ENCODE results near the gene KREMEN1. TPM values are rescaled to one million over a fixed set of nuclear protein-coding genes. Genes with fewer than 3 reads are reported as not detected.

KREMEN1 gene
- total RNA-seq, 1 donor from 2014 or later, result 102 TPM

DNA sequence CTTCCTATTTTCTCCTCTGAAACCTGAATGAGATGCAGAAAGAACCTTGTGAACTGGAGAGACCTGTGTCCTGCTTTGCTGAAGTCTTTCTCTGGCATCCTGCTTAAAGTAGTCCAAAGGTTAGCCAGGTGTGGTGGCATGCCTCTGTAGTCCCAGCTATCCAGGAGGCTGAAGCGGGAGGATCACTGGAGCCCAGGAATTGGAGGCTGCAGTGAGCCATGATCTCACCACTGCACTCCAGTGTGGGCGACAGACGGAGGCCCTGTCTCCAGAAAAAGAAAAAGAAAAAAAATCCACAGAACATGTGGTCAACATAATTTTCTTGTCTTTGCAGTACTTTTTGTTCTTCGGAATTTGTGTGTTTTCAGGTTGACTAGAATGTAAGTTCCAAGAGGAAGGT lies 2.3 kb upstream of the KREMEN1 start:
- no peak for TF ChIP-seq CTCF (IDR thresholded peaks at IDR 0.05; ENCODE audit: borderline replicate concordance)
- Histone ChIP-seq H3K4me3 (no peak overlapping the region), H3K27ac (replicated peaks) (no peak overlapping the region), H3K36me3 (no peaks in the 10 kb centered on the region), H3K4me1 (peaks cover 48% of the 10 kb centered on the region), H3K9me3 (replicated peaks) (no peaks in the 10 kb centered on the region), H3K27me3 (ENCODE audit: low read depth) (peaks cover 10% of the 10 kb centered on the region)
- intact Hi-C loops (cut with micrococcal nuclease), result no loop called here
- DNase-seq, result no peak

DNA sequence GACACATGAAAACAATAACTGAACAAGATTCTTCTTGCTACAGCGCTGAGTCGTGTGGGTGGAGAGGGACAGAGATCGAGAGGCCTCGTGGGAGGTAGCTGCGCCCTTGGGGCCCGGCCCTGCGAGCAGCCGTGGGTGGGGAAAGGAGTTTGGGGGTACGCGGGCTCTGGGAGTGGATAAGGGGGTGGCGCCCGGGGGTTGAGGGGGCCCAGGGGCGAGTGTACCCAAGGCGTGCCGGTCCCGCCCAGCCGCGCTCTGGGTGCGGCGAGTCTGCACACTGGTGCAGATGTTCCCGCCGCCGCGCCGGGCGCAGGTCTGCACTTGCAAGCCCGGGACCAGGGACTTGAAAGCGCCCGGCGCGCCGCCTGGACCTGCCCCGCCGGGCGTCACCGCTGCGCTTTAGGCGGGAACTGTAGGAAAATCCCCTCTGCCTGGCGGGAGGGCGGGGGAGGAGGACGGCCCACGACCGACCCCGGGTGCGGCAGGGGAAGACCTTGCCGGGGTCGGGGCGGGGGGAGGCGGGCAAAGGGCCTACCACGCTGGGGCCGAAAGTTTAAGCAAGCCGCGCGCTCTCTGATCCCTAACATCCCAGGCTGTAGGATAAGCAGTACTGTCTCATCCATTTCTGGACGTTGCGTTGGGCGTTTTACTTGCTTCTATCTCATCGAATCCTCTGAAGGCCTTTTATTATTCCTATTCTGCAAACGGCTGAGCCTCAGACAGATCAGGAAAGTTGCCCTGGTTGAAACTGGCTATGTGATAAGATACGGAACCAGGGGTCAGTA lies 1.4 kb upstream of the KREMEN1 start:
- Histone ChIP-seq H3K36me3 (no peaks in the 10 kb centered on the region), H3K27ac (replicated peaks) (no peak overlapping the region), H3K4me3 (peak overlapping the region; percentile 82), H3K9me3 (replicated peaks) (no peaks in the 10 kb centered on the region), H3K27me3 (ENCODE audit: low read depth) (peaks cover 10% of the 10 kb centered on the region), H3K4me1 (peaks cover 48% of the 10 kb centered on the region)
- no peak for TF ChIP-seq CTCF (IDR thresholded peaks at IDR 0.05; ENCODE audit: borderline replicate concordance)
- no peak for DNase-seq
- intact Hi-C loops (cut with micrococcal nuclease), result no loop called here

DNA sequence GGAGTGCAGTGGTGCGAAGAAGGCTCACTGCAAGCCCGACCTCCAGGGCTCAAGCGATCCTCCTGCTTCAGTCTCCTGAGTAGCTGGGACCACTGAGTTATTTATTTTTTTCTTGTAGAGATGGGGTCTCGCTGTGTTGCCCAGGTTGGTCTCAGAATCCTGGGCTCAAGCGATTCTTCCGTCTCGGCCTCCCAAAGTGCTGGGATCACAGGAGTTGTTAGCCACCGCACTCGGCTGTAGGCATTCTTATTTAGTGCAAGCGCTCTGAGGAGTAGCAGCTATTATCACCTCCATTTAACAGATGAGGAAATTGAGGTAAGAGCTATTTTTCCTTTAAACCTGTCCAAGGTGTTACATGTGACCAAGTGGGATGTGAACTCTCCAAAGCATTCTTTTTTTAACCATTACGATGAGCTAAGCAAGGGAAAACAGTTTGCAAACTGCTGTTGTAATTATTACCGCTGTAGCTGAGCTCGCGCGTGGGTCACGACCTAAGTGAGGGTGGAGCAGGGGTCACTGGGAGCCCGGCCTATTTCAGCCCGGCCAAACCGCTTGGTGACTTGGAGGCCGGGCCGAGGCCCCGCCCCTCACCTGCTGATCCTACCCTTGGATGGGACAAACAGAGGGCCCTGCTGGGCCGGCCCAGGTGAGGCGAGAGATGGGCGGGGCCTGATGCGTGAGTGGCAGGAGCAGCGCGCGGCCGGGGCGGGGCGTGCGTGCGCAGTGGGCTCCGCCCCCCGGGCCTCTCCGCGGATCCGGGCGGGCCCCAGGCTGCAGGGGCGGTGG lies 449 bp upstream of the KREMEN1 start:
- intact Hi-C loops (cut with micrococcal nuclease), result no loop called here
- peaks cover 10% of the 10 kb centered on the region for H3K27me3 ChIP-seq (ENCODE audit: low read depth)
- H3K36me3 ChIP-seq, result no peaks in the 10 kb centered on the region
- peak overlapping the region; percentile 82 for H3K4me3 ChIP-seq
- peaks cover 52% of the 10 kb centered on the region for H3K4me1 ChIP-seq
- H3K27ac ChIP-seq (replicated peaks), result no peak overlapping the region
- no peaks in the 10 kb centered on the region for H3K9me3 ChIP-seq (replicated peaks)
- no peak for TF ChIP-seq CTCF (IDR thresholded peaks at IDR 0.05; ENCODE audit: borderline replicate concordance)
- DNase-seq, result peak; percentile 90

DNA sequence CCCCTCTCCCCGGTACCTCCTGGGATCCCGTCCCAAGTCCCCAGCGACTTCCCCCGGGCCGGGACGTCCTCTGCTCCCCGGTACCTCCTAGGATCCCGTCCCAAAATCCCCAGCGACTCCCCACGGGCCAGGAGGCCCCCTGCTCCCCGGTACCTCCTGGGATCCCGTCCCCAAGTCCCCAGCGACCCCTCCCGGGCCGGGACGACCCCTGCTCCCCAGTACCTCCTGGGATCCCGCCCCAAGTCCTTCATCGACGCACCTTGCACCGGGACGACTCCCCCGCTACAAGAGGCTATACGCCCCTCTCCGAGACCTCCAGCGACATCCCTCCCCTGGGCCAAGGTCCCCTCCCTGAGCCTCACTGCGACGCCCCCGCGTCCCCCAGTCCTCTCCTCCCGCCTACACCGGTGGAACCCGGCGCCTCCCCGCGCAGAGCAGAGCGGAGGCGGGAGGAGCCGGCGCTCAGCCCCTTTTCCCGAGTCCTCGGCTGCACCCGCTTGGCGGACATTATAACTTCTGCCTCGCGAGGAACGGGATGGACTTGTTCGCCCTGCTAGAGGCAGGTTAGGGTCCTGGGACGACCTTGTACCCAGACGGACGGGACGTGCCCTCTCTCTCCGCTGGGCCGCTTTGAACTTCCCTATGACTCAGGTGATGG lies 912 bp downstream of the KREMEN1 start:
- H3K4me1 ChIP-seq, result peaks cover 64% of the 10 kb centered on the region
- H3K27ac ChIP-seq (replicated peaks), result peak overlapping the region; percentile 80
- no peaks in the 10 kb centered on the region for H3K36me3 ChIP-seq
- TF ChIP-seq CTCF (IDR thresholded peaks at IDR 0.05; ENCODE audit: borderline replicate concordance), result no peak
- H3K9me3 ChIP-seq (replicated peaks), result no peaks in the 10 kb centered on the region
- intact Hi-C loops (cut with micrococcal nuclease), result no loop called here
- peak; percentile 53 for DNase-seq
- peak overlapping the region; percentile 82 for H3K4me3 ChIP-seq
- peaks cover 10% of the 10 kb centered on the region for H3K27me3 ChIP-seq (ENCODE audit: low read depth)

DNA sequence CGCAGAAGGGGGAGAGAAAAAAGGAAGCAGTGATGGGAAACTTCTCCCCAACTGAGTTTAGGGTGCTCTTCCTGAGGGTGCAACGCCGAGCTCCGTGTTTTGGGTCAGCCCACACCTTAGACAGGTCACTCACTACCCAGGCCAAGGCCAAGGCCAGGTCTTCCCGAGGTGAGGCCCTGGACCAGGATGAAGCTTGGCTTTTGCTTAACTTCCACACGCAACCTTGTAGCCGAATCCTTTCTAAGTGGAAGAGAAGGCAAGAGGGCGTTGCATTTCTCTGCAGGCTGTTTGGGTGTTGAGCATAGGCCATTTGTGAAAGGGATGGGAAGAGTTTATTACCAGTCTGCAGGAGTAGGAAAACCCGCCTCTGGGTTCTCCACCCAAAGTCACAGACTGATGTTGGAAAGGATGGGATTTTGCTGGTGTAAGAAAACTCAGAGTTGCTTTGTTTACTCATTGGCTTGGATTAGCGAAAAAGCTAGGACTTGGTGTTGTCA lies 1.5 kb downstream of the KREMEN1 start:
- Histone ChIP-seq H3K27ac (replicated peaks) (peak overlapping the region; percentile 80), H3K36me3 (no peaks in the 10 kb centered on the region), H3K4me3 (peak overlapping the region; percentile 82), H3K4me1 (peaks cover 67% of the 10 kb centered on the region), H3K27me3 (ENCODE audit: low read depth) (peaks cover 10% of the 10 kb centered on the region), H3K9me3 (replicated peaks) (no peaks in the 10 kb centered on the region)
- intact Hi-C loops (cut with micrococcal nuclease), result no loop called here
- no peak for TF ChIP-seq CTCF (IDR thresholded peaks at IDR 0.05; ENCODE audit: borderline replicate concordance)
- DNase-seq, result no peak
